IPS DF 4.7 (cell line): ENCODE results near the gene FCN1.
"Not testable (repeated sequence)": the region's sequence is repeated elsewhere in the genome, so short reads cannot be mapped to it uniquely, and the experiment has no call there.

ENCODE experiments used
- DNase-seq: peaks from one replicate; pipeline ENCODE4 v3.0.0-alpha.2; 2013; ENCODE audit warnings: low spot score; ENCODE audit errors: extremely low read depth

FCN1 gene

GRCh38 chr9:134917431-134918373, at the start of gene FCN1:
Gene FCN1 (minus strand): TSS chr9:134917912. CDS start chr9:134917871, 41 bp downstream.
- DNase-seq, result no peak

- no peak for DNase-seq
Observed at GRCh38 chr9:134966697-134967546, 49.2 kb upstream of the FCN1 start.

GRCh38 chr9:134966270-134966669, 48.6 kb upstream of the FCN1 start:
- DNase-seq, result no peak

- DNase-seq, result no peak
Observed at GRCh38 chr9:134965851-134966250, 48.1 kb upstream of the FCN1 start.

DNA sequence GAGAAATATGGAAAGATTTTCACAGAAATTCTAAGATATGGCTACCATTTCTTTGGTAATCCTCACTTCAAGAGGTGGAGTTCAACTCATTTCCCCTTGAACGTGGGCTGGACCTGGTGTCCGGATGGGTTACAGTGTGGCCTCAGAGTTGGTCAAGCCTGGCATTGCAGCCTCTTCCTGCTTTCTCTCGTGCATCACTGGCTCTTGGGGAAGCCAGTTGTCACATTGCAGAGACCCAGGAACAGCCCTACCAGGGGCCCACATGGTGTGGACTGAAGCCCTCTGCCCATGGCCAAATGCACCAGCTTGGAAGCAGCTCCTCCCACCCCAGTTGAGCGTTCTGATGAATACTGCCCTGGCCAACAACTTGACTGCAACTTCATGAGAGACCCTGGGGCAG, 47.7 kb upstream of the FCN1 start:
- no peak for DNase-seq

- no peak for DNase-seq
Observed at GRCh38 chr9:134964271-134965055, 46.8 kb upstream of the FCN1 start.

DNA sequence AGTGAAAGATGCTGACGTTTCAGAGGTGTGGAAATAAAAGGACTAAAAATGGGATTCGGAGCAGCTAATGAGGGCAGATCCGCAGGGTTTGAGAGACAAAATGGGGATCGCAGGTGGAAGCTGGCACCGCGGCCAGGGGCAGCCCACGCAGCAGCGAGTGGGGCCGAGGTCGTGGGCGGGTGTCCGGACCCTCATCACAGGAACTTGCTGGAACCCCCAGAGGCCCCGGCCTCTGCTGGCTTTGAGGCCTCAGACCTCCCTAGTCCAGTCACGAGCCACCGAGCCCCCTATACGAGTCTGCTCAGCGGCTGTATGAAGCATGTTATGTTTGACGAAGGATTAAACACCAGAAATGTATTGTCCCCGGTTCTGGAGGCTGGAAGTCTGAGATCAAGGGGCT, 45.8 kb upstream of the FCN1 start:
- DNase-seq, result no peak

- DNase-seq, result no peak
Observed at GRCh38 chr9:134962973-134963364, 45.3 kb upstream of the FCN1 start.

DNA sequence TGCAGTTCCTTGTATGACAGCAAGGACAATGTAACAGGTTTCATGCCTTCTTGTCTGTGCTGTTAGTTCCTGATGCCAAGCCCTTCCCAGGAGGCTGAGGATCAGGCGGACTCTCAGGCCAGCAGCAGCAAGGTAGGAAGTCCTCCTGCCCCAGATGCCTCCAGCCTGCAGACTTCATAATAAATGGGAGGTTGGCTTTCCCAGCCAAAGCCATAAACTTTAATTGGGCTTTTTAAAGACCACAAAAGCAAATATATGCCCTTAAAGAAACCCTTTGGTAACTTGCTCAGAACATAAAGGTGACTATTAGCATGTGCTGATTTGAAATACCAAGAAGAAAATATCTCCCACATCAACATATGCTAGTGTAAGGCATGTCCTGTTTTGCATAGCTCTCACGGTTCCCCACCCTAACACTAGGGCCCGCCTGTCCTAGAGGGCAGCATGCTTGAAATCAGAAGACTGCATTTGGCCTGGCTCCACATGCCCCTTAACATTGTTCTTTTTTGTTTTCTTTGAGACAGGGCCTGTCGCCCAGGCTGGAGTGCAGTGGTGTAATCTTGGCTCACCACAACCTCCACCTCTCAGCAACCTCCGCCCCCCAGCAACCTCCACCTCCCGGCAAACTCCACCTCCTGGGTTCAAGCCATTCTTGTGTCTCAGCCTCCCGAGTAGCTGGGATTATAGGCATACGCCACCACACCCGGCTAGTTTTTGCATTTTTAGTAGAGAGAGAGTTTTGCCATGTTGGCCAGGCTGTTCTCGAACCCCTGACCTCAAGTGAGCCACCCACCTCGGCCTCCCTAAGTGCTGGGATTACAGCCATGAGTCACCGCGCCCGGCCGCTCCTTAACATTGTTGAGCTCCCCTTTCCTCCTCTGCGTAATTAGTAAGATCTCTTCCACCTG, 44.6 kb upstream of the FCN1 start:
- DNase-seq, result no peak

DNA sequence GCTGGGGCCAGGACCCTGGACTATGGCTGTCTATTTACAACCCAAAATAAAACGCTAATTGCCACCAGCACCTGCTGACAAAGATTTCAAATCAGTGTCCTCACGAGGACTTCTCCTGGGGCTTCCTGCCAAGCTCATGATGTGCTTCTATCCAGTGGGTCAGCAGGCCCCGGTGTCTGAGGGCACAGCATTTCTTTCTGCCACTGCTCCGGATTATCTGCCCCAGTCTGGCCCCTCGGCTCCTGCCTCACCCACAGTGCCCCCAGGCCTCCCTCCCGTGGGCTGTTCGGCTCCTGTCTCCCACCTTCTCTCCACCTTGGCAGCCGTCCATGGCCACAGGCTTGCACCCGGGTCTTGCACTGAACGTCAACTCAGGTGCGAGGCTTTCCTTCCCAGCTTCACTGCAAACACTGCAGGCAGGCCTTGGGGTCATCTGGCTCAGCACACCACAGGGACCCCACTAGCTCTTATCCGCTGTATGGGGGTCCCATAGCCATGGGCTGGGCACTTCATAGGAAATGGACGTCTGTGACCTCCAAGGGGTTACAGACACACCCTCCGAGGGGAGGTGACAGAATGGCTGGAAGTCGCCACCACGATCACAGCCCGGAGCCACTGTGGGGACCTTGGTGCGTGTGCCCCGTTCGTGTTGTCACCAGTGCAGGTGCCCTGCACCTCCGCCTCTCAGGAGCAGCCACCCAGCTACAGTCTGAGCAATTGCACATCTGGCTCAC, 43.8 kb upstream of the FCN1 start:
- DNase-seq, result no peak

DNA sequence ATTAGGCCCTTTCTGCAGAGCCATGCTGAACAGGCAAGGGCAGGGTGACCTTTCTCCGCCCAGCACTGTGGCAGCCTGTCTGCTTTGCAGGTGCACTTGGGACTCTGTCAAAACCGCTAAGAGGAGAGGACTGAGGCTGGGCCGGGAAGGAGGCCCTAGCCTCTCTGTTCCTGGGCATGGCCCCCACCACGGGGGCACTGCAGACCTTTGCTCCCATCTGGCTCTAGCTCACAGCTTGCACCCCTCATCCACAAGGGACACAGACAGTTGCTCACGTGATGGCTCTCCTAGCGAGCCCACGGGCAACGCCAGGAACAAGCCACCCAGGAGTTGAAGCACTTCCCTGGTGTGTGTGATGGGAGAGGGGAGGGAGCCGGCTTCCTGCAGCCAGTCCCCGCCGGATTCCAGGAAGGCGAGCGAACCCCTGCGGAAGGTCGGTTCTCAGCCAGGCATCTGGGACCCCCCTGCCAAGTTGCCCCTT, 43.0 kb upstream of the FCN1 start:
- DNase-seq, result no peak

- no peak for DNase-seq
Observed at GRCh38 chr9:134959971-134960310, 42.2 kb upstream of the FCN1 start.

DNA sequence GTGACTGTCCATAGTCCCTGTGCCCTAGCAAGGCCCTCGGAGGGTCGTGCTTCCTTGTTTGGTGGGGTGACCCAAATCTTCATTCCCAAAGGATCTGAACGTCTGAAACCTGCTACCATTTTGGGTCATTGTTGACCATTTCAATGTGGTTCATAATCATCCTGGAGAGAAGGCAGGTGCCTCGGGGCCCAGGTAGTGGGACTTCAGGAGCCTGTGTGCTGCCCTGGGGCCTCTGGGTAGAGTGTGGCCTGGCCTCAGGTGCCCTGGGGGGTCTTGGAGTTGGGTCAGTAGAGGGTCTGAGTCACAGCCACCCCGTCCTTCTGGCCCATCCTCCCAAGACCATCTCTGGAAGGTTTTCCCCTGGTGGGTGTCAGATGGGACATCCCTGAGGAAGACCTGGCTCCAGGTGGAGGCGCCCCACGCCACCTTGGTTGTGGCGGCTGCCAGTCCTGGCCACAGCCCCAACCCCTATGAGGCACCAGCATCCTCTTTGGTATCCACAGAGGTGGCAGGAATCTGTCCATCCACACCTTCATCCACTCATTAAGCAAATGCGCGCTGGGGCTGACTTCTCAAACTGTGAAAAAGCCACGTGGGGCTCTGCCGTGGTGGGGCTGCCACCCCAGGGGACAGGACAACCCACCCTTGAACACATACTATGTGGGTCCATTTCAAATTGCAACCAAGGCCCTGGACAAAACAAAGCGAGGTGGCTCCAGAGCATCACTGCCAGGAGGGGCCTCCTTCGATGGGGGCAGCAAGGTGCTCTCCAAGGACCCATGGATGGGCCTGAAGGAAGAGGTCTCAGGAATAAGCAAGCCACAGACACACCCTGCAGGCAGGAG, 41.6 kb upstream of the FCN1 start:
- no peak for DNase-seq

DNA sequence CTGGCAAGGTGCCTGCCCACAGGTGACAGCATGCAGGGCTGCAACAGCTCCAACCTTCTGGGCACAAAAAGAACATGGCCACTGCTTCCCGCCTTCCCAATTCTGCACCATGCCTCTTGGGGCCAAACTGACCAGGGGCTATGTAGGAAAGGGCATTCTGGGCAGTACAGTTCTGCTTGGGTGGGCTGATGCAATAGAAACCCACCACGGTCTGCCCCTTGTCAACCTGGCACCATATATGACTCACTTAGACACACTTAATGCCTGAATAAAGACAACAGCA, 40.2 kb upstream of the FCN1 start:
- no peak for DNase-seq

DNA sequence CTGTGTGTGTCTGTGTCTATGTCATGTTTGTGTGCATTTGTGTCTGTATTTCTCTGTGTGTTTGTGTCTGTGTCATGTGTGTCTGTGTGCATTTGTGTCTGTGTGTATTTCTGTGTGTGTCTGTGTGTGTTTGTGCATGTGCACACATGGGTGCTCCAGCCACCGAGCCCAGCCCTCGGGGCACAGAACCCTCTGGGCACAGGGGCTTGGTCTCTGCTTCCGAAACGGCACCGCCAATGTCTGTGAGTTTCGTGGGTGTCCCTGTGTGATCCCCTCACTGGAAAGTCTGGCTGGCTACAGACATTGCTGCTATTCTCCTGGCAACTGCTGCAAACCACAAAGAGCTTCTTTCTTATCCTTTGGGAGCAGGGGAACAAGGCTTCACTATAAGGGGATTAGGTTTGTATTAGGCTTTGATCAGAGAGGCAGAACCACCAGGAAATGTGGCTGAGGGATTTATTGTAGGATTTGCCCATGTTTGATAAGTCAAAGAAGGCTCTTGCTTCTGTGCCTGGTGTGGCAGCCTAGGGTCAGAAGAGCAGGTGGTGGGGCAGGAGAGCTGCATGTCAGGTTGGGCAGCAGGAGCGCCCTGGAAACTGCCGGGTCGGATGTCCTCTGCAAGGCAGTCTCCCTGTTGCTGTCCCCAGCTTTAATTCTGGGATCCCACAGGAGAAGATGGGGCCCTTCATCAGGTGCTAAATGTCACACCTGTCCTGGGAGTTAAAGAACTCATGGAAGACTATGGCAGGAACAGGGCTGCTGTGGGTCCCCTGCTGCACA, 39.6 kb upstream of the FCN1 start:
- no peak for DNase-seq

DNA sequence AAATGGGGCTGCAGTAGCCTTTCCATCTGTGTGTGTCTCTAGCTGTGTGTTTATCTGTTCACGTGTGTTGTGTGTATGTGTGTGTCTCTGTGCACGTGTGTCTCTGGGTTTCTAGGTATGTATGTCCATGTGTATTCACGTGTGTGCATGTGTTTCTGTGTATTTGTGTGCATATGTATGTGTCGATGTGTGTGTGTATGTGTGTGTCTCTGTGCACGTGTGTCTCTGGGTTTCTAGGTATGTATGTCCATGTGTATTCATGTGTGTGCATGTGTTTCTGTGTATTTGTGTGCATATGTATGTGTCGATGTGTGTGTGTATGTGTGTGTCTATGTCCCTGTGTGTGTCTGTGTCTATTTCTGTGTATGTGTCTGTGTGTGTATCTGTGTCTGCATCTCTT, 38.7 kb upstream of the FCN1 start:
- DNase-seq, result not testable (repeated sequence)

GRCh38 chr9:134955801-134956200, 38.1 kb upstream of the FCN1 start:
- DNase-seq, result no peak

DNA sequence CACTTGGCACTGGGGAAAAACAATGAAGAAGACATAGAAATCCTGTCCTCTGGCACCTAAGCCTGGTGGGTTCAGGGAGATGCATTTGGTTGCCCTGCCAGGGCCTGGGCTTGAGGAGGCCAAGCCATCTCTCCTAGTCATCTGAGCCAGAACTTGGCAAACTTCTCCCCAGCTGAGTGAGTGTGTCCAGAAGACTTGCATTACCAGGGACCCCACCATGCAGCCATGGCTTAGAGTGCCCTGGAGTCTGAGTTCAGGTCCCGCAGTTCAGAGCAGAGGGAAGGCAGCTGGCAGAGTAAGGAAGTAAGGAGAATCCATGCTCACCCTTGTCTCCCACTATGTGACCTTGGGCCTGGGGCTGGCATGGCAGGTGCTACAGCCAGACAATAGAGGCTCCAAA, 37.4 kb upstream of the FCN1 start:
- no peak for DNase-seq
